Measurements from ENCODE around the gene GABRR1. TPM values are rescaled to one million over a fixed set of nuclear protein-coding genes. Genes with fewer than 3 reads are reported as not detected.

GABRR1 gene
- total RNA-seq, 1 experiment from 2014 or later, result 0.33 TPM

DNA sequence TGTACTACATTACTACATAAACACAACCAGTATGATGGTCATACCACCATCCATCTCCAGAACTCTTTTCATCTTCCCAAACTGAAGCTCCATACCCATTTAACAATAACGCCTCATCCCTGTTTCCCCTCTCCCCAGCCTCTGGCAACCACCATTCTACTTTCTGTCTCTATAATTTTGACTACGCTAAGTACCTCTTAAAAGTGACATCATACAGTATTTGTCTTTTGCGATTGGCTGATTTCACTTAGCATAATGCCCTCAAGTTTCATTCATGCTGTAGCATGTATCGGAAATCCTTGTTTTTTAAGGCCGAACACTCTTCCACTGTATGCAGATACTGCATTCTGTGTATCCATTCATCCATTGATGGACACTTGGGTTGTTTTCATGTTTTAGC is 29.7 kb downstream of the GABRR1 start:
- H3K4me1 Mint-ChIP-seq, result peaks cover 12 to 19% of the 10 kb centered on the region in 2 experiments
- Histone ChIP-seq H3K14ac (ENCODE audit: insufficient read depth, low read length) (no peak overlapping the region), H3K27me3 (ENCODE audit: insufficient read depth, low read length) (no peaks in the 10 kb centered on the region)

More for the DNA sequence above, 29.7 kb downstream of the GABRR1 start:
- Histone ChIP-seq H2BK20ac (ENCODE audit: low read depth, low read length, poor library complexity, severe bottlenecking) (no peak overlapping the region), H2AK5ac (ENCODE audit: insufficient read length, low read length) (no peak overlapping the region), H4K5ac (ENCODE audit: insufficient read length, low read depth, low read length) (no peak overlapping the region), H3K4ac (ENCODE audit: low read depth, low read length) (no peak overlapping the region), H4K8ac (replicated peaks; ENCODE audit: insufficient read length, low read depth, low read length) (no peak overlapping the region), H3K4me2 (ENCODE audit: insufficient read depth, insufficient read length, low read length) (no peak overlapping the region), H3K18ac (ENCODE audit: insufficient read length, low read depth, low read length) (no peak overlapping the region), H2BK120ac (ENCODE audit: low read depth, low read length, poor library complexity, severe bottlenecking) (no peak overlapping the region), H2BK12ac (ENCODE audit: insufficient read length, low read depth, low read length) (no peak overlapping the region), H3K23me2 (ENCODE audit: insufficient read length, low read depth, low read length, poor library complexity, severe bottlenecking) (no peaks in the 10 kb centered on the region), H3K79me1 (ENCODE audit: insufficient read depth, low read depth, low read length, poor library complexity, severe bottlenecking) (no peaks in the 10 kb centered on the region), H3K9me3 (ENCODE audit: control insufficient read depth, low read depth, low read length) (no peaks in the 10 kb centered on the region), H4K20me1 (ENCODE audit: control insufficient read depth, insufficient read depth, insufficient read length) (no peaks in the 10 kb centered on the region), H3K23ac (ENCODE audit: insufficient read length, low read depth, low read length) (no peak overlapping the region), H2AFZ (ENCODE audit: low read length) (no peak overlapping the region), H4K91ac (ENCODE audit: insufficient read length, low read depth, low read length) (no peak overlapping the region), H2BK15ac (ENCODE audit: low read depth, low read length) (no peak overlapping the region), H3K4me1 (ENCODE audit: insufficient read depth, low read length) (peaks cover 6% of the 10 kb centered on the region), H3K56ac (ENCODE audit: insufficient read length, low read depth, low read length) (no peak overlapping the region), H2BK5ac (ENCODE audit: insufficient read length, low read length) (no peak overlapping the region), H3K9ac (ENCODE audit: extremely low read depth, insufficient read length, low read length) (no peak overlapping the region), H3K79me2 (ENCODE audit: insufficient read depth, low read length) (no peaks in the 10 kb centered on the region), H3K27ac (ENCODE audit: insufficient read length, low read depth, low read length) (no peak overlapping the region), H3T11ph (ENCODE audit: low read length) (no peak overlapping the region)
- Mint-ChIP-seq H3K36me3 (ENCODE audit: insufficient read depth in 1 of 3, low read depth in 3 of 3) (no peaks in the 10 kb centered on the region), H3K4me3 (no peak overlapping the region), H3K27me3 (ENCODE audit: low read depth) (no peaks in the 10 kb centered on the region; the same call in 1 of the 2 replicates), H3K9me3 (no peaks in the 10 kb centered on the region), H3K27ac (no peak overlapping the region)
- TF ChIP-seq, protein P1, sequence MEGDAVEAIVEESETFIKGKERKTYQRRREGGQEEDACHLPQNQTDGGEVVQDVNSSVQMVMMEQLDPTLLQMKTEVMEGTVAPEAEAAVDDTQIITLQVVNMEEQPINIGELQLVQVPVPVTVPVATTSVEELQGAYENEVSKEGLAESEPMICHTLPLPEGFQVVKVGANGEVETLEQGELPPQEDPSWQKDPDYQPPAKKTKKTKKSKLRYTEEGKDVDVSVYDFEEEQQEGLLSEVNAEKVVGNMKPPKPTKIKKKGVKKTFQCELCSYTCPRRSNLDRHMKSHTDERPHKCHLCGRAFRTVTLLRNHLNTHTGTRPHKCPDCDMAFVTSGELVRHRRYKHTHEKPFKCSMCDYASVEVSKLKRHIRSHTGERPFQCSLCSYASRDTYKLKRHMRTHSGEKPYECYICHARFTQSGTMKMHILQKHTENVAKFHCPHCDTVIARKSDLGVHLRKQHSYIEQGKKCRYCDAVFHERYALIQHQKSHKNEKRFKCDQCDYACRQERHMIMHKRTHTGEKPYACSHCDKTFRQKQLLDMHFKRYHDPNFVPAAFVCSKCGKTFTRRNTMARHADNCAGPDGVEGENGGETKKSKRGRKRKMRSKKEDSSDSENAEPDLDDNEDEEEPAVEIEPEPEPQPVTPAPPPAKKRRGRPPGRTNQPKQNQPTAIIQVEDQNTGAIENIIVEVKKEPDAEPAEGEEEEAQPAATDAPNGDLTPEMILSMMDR (conservative IDR thresholded peaks at IDR 0.05), result no peak
- DNase-seq, result no peak
- no CpG with 5 or more reads among the region's 5 CpGs for WGBS (ENCODE audit: extremely low coverage, insufficient read length, low lambda C conversion rate)
